Testis (tissue), 3 donors: Measurements from ENCODE around the gene IGF2R. TPM values are rescaled to one million over a fixed set of nuclear protein-coding genes. Genes with fewer than 3 reads are reported as not detected.

Experiments used
- DNase-seq: peaks from one replicate; pipeline ENCODE4 v3.0.0-alpha.2; 2019
- H3K27ac ChIP-seq, 2 donors: fragments of 200-600 bp; sonication (generic); one replicate each; pipeline ENCODE4 v1.5.1; 2019
- H3K27me3 ChIP-seq: fragments of 200-600 bp; sonication (generic); one replicate; pipeline ENCODE4 v1.5.1; 2019
- H3K36me3 ChIP-seq: fragments of 200-600 bp; sonication (generic); one replicate; pipeline ENCODE4 v1.5.1; 2017; ENCODE audit warnings: low read depth; ENCODE audit errors: missing control alignments
- H3K4me1 ChIP-seq: fragments of 200-600 bp; sonication (generic); one replicate; pipeline ENCODE4 v1.5.1; 2019
- H3K4me3 ChIP-seq, 2 donors: fragments of 200-600 bp; sonication (generic); one replicate each; pipeline ENCODE4 v1.5.1; 2017 to 2019
- H3K9me3 ChIP-seq: fragments of 200-600 bp; sonication (generic); one replicate; pipeline ENCODE4 v1.5.1; 2017
- POLR2A ChIP-seq: fragments of 450-650 bp; IDR thresholded peaks from one replicate; pipeline ENCODE4 v1.6.1; 2017; ENCODE audit warnings: antibody characterized with exemption, mild to moderate bottlenecking, moderate library complexity
- WGBS, 2 donors: methylation state at CpG; one replicate each; pipeline ENCODE4 v1.1.5; 2018; 5-methylcytosine and 5-hydroxymethylcytosine counted together
- intact Hi-C: fragments of 100-400 bp; cut with DNase I; formaldehyde crosslinking; loops from one replicate; pipeline ENCODE4 v1.15.1; 2023; ENCODE audit warnings: low total_unique reads
- polyA plus RNA-seq: library from polyadenylated mRNA; stranded (reverse); fragments of 350-450 nt; fragmentation: Illumina TruSeq; extraction: RNeasy Lipid Tissue Mini Kit (QIAGEN cat#74804); gene quantifications from one replicate; pipeline ENCODE4 v1.2.3, GENCODE V29; 2014; ENCODE audit warnings: low read depth, low replicate concordance; ENCODE audit not compliant: insufficient read depth
- total RNA-seq, 2 donors: library from RNA; depleted of rRNA; stranded (reverse); fragments of >200 nt; gene quantifications; one replicate each; pipeline ENCODE4 v1.2.3, GENCODE V29; 2016
- TF ChIP-seq, protein P1 (sequence below), 3 experiments: fragments of 450-650 bp in 2 of 3; fragments of 200-600 bp in 1 of 3; sonication (generic) in 1 of 3; IDR thresholded peaks; one replicate each; pipeline ENCODE4 v1.5.1; 2016 to 2019; ENCODE audit warnings: antibody characterized with exemption in 3 of 3, mild to moderate bottlenecking in 2 of 3, moderate library complexity in 1 of 3

Gene IGF2R
- total and polyA plus RNA-seq, 3 donors from 2014 or later, result 47.3 to 109 (median 84.6) TPM

GRCh38 chr6:159984268-159984786 is 15.4 kb downstream of the IGF2R start:
- Histone ChIP-seq H3K9me3 (no peaks in the 10 kb centered on the region), H3K4me3 (no peak overlapping the region), H3K4me1 (peaks cover 45% of the 10 kb centered on the region), H3K27me3 (no peaks in the 10 kb centered on the region), H3K36me3 (no peaks in the 10 kb centered on the region), H3K27ac (no peak overlapping the region)
- 79 to 87% methylated on average over 11 of the region's 11 CpGs for WGBS, 2 donors
- TF ChIP-seq, protein P1, sequence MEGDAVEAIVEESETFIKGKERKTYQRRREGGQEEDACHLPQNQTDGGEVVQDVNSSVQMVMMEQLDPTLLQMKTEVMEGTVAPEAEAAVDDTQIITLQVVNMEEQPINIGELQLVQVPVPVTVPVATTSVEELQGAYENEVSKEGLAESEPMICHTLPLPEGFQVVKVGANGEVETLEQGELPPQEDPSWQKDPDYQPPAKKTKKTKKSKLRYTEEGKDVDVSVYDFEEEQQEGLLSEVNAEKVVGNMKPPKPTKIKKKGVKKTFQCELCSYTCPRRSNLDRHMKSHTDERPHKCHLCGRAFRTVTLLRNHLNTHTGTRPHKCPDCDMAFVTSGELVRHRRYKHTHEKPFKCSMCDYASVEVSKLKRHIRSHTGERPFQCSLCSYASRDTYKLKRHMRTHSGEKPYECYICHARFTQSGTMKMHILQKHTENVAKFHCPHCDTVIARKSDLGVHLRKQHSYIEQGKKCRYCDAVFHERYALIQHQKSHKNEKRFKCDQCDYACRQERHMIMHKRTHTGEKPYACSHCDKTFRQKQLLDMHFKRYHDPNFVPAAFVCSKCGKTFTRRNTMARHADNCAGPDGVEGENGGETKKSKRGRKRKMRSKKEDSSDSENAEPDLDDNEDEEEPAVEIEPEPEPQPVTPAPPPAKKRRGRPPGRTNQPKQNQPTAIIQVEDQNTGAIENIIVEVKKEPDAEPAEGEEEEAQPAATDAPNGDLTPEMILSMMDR (IDR thresholded peaks at IDR 0.05), result no peak
- no peak for TF ChIP-seq POLR2A
- intact Hi-C loops, result no loop called here
- no peak for DNase-seq

GRCh38 chr6:159985296-159985945 is 16.5 kb downstream of the IGF2R start:
- Histone ChIP-seq H3K27me3 (no peaks in the 10 kb centered on the region), H3K27ac (no peak overlapping the region), H3K4me3 (no peak overlapping the region), H3K36me3 (no peaks in the 10 kb centered on the region), H3K9me3 (no peaks in the 10 kb centered on the region), H3K4me1 (peaks cover 42% of the 10 kb centered on the region)
- 66 to 73% methylated on average over 8 to 11 of the region's 11 CpGs for WGBS, 2 donors
- DNase-seq, result no peak
- TF ChIP-seq POLR2A, result no peak
- TF ChIP-seq, protein P1 (IDR thresholded peaks at IDR 0.05), result no peak
- intact Hi-C loops, result no loop called here

DNA sequence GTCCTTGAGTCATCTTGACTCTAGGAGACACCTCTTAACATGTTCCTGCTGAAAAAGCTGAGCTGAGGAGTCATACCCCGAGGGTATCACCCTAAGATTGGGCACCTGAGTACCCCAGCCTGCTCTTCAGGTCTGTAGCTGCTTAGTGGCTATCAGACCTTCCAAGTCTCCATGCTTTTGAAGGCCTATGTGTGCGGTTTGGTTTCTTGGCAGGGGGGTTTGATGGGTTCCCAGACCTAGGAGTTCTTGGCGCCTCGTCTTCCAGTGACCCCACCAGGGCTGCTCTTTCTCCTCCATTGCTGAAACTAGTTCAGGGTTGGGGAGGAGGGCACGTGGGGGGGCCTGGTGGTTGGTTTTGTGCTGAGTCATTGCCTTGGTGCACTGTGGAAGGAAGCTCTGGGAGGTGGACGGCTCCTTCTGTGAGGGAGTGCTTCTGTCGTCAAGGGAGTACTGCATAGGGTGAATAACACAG is 20.1 kb downstream of the IGF2R start:
- Histone ChIP-seq H3K4me3 (no peak overlapping the region), H3K9me3 (no peaks in the 10 kb centered on the region), H3K4me1 (peaks cover 12% of the 10 kb centered on the region), H3K36me3 (no peaks in the 10 kb centered on the region), H3K27me3 (no peaks in the 10 kb centered on the region), H3K27ac (peak overlapping the region in 1 of 2 donors; percentile 13)
- intact Hi-C loops, result no loop called here
- TF ChIP-seq POLR2A, result no peak
- TF ChIP-seq, protein P1 (IDR thresholded peaks at IDR 0.05), result no peak
- DNase-seq, result no peak
- WGBS, 2 donors, result 60 to 75% methylated on average over 6 to 7 of the region's 7 CpGs

DNA sequence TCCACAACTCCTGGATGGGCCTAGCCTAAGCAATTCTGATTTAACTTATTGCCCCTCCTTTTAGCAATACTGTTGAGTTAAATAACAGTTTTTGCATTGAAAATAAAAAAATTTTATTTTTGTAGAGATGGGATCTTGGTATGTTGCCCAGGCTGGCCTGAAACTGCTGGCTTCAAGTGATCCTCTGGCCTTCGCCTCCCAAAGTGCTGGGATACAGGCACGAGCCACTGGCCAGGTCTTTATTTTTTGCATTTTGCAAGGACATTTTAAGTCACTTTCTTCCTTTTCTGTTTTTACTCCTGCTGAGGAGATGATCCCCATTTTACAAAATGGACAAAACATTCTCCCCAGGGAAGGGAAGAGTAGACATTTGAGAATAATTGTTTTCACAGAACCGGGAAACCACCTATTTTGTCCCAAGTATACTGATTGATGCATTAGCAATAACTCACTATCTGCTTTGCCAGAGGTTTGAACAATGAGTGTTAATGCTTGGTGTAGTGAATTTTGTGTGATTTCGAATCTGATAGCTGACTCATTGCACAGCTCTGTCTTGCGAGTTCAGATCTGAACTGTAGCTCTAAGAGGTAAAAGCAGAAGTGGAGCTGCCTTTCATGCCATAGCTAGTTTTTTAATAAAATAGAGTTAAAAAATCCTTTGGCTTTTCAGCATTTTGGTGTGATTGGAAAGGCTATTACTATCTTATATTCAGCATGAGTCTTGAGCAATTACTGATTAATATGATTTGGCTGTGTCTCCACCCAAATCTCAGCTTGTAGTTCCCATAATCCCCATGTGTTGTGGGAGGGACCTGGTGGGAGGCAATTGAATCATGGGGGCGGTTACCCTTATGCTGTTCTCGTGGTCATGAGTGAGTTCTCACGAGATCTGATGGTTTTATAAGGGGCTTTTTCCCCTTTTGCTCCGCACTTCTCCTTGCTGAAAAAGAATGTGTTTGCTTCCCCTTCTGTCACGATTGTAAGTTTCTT is 20.9 kb downstream of the IGF2R start:
- H3K36me3 ChIP-seq, result no peaks in the 10 kb centered on the region
- H3K4me1 ChIP-seq, result peaks cover 9% of the 10 kb centered on the region
- intact Hi-C loops, result no loop called here

More for the DNA sequence above, 20.9 kb downstream of the IGF2R start:
- Histone ChIP-seq H3K4me3 (no peak overlapping the region), H3K9me3 (no peaks in the 10 kb centered on the region), H3K27ac (no peak overlapping the region), H3K27me3 (no peaks in the 10 kb centered on the region)
- DNase-seq, result no peak
- no peak for TF ChIP-seq POLR2A
- TF ChIP-seq, protein P1 (IDR thresholded peaks at IDR 0.05), result no peak
- 66 to 71% methylated on average over 10 of the region's 10 CpGs for WGBS, 2 donors
